ENCODE data around the gene PCLO.

Gene PCLO

DNA sequence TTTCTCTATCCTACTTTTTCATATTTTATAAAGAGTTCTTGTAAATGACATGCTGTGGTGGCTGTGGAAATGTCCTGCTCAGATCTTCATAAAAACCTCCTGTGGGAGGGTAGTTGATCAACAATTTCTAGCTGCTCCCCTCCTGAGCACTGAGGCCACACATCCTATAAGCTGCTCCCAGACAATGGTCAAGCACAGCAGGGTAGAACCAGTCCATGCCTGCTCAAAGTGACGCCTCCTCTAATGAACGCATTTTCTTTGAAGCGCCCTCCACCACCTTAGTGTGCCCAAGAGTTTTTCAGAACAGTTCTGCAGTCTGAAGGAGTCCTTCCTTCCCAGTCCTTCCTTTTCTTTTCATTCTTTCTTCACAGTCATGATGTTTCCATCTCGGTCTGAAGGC, 420.5 kb downstream of the PCLO start:
- no peak for ATAC-seq (ENCODE audit: low read depth)
- Histone ChIP-seq H3K4me1 (ENCODE audit: insufficient read depth, poor library complexity, severe bottlenecking) (no peaks in the 10 kb centered on the region), H3K4me3 (ENCODE audit: severe bottlenecking) (no peak overlapping the region), H3K9me3 (ENCODE audit: severe bottlenecking) (no peaks in the 10 kb centered on the region), H3K36me3 (ENCODE audit: low read depth) (no peaks in the 10 kb centered on the region), H3K27ac (ENCODE audit: poor library complexity, severe bottlenecking) (no peak overlapping the region), H3K27me3 (ENCODE audit: insufficient read depth, poor library complexity, severe bottlenecking) (peaks cover 3% of the 10 kb centered on the region)
- TF ChIP-seq, protein P1, sequence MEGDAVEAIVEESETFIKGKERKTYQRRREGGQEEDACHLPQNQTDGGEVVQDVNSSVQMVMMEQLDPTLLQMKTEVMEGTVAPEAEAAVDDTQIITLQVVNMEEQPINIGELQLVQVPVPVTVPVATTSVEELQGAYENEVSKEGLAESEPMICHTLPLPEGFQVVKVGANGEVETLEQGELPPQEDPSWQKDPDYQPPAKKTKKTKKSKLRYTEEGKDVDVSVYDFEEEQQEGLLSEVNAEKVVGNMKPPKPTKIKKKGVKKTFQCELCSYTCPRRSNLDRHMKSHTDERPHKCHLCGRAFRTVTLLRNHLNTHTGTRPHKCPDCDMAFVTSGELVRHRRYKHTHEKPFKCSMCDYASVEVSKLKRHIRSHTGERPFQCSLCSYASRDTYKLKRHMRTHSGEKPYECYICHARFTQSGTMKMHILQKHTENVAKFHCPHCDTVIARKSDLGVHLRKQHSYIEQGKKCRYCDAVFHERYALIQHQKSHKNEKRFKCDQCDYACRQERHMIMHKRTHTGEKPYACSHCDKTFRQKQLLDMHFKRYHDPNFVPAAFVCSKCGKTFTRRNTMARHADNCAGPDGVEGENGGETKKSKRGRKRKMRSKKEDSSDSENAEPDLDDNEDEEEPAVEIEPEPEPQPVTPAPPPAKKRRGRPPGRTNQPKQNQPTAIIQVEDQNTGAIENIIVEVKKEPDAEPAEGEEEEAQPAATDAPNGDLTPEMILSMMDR (IDR thresholded peaks at IDR 0.05; ENCODE audit: poor library complexity, severe bottlenecking): no peak
- DNase-seq (ENCODE audit: low spot score): no peak

DNA sequence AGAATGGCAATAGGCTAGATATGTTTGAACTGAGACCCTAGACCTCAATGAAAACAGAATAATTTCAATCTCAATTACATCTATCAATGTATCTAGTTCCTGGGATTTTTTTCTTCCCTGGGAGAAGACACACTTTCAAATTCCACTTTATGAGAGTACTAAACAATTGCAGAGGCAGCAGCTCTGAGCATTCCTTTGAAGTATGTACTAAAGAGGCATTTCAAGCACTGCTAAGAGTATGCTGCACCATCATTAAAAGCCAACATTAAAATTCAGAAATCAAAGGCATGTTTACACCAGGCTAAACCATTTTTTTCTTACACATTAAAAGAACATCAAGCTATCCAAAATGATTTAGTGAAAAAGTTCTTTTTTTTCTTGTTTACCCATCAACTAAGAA, 421.2 kb downstream of the PCLO start:
- no peaks in the 10 kb centered on the region for H3K9me3 ChIP-seq (ENCODE audit: severe bottlenecking)
- ATAC-seq (ENCODE audit: low read depth): no peak
- no peak overlapping the region for H3K4me3 ChIP-seq (ENCODE audit: severe bottlenecking)
- H3K4me1 ChIP-seq (ENCODE audit: insufficient read depth, poor library complexity, severe bottlenecking): no peaks in the 10 kb centered on the region
- H3K36me3 ChIP-seq (ENCODE audit: low read depth): no peaks in the 10 kb centered on the region
- TF ChIP-seq, protein P1 (IDR thresholded peaks at IDR 0.05; ENCODE audit: poor library complexity, severe bottlenecking): no peak
- peaks cover 3% of the 10 kb centered on the region for H3K27me3 ChIP-seq (ENCODE audit: insufficient read depth, poor library complexity, severe bottlenecking)
- no peak overlapping the region for H3K27ac ChIP-seq (ENCODE audit: poor library complexity, severe bottlenecking)
- no peak for DNase-seq (ENCODE audit: low spot score)

DNA sequence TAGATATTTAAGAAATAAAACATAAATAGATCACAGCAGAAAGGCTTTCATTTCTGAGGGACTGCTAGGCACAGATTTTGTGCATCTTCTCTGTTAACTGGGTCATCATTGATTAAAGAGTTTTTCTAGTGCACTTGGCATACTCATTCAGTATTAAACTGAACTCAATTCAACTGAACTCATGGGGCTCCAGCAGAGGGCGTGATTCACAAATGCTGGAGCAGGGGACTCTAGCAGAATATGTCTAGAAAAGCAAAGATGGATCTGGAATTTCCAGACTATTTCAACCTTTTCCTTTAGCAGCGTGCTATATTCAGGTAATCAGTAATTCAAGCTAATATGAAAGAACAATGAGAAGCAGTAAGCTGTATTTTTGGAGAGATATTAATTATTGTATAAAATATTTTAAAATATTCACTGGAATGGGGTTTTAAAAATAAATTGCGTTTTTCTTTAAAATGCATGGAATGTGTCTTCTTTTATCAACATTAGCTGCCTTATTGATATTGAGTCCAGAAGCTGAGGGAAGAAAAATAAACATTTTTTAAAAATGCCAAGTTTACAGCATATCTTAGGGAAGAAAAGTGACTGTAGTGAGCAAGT, 422.3 kb downstream of the PCLO start:
- Histone ChIP-seq H3K4me3 (ENCODE audit: severe bottlenecking) (no peak overlapping the region), H3K27ac (ENCODE audit: poor library complexity, severe bottlenecking) (no peak overlapping the region), H3K27me3 (ENCODE audit: insufficient read depth, poor library complexity, severe bottlenecking) (peaks cover 3% of the 10 kb centered on the region), H3K4me1 (ENCODE audit: insufficient read depth, poor library complexity, severe bottlenecking) (no peaks in the 10 kb centered on the region), H3K9me3 (ENCODE audit: severe bottlenecking) (no peaks in the 10 kb centered on the region), H3K36me3 (ENCODE audit: low read depth) (no peaks in the 10 kb centered on the region)
- peak; percentile 66; the same call in 1 of the 3 replicates for ATAC-seq (ENCODE audit: low read depth)
- DNase-seq (ENCODE audit: low spot score): no peak
- TF ChIP-seq, protein P1 (IDR thresholded peaks at IDR 0.05; ENCODE audit: poor library complexity, severe bottlenecking): peak; percentile 78

DNA sequence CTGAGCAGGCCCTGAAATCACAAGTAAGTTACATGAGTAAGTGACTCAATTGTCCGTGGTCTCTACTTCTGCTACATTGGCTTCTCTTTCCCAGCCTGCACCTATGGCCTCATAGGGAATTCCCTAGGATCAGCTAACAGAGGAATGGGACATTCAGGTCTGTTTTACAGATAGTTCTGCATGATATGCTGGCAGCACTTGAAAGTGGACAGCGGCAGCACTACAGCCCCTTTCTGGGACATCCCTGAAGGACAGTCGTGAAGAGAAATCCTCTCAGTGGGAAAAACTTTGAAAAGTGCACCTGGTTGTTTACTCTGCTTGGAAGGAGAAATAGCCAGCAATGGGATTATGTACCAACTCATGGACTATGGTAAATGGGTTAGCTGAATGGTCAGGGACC, 426.1 kb downstream of the PCLO start:
- DNase-seq (ENCODE audit: low spot score) (no peak), ATAC-seq (ENCODE audit: low read depth) (no peak)
- Histone ChIP-seq H3K4me1 (ENCODE audit: insufficient read depth, poor library complexity, severe bottlenecking) (no peaks in the 10 kb centered on the region), H3K36me3 (ENCODE audit: low read depth) (no peaks in the 10 kb centered on the region), H3K27me3 (ENCODE audit: insufficient read depth, poor library complexity, severe bottlenecking) (peaks cover 3% of the 10 kb centered on the region), H3K9me3 (ENCODE audit: severe bottlenecking) (no peaks in the 10 kb centered on the region), H3K4me3 (ENCODE audit: severe bottlenecking) (no peak overlapping the region), H3K27ac (ENCODE audit: poor library complexity, severe bottlenecking) (no peak overlapping the region)
- TF ChIP-seq, protein P1 (IDR thresholded peaks at IDR 0.05; ENCODE audit: poor library complexity, severe bottlenecking): no peak

DNA sequence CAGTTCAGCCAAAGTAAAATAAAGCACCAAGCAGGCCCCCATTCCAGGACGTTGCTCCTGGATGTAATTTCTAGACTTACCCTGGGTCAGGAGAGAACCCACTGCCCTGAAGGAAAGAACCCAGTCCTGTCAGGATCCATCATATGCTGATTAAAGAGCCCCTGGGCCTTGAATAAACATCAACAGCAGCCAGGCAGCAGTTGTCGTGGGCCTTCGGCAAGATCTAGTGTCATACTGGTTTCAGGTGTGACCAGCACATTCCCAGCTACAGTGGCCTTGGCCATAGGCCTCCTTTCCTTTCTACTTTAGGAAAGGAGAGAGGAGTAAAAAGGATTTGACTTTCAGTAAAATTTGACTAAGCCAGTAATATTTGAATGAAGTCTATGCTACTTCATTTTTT, 430.0 kb downstream of the PCLO start:
- Histone ChIP-seq H3K4me1 (ENCODE audit: insufficient read depth, poor library complexity, severe bottlenecking) (peaks cover 3% of the 10 kb centered on the region), H3K9me3 (ENCODE audit: severe bottlenecking) (no peaks in the 10 kb centered on the region), H3K4me3 (ENCODE audit: severe bottlenecking) (no peak overlapping the region), H3K36me3 (ENCODE audit: low read depth) (no peaks in the 10 kb centered on the region), H3K27me3 (ENCODE audit: insufficient read depth, poor library complexity, severe bottlenecking) (no peaks in the 10 kb centered on the region), H3K27ac (ENCODE audit: poor library complexity, severe bottlenecking) (no peak overlapping the region)
- DNase-seq (ENCODE audit: low spot score) (no peak), ATAC-seq (ENCODE audit: low read depth) (no peak)
- TF ChIP-seq, protein P1 (IDR thresholded peaks at IDR 0.05; ENCODE audit: poor library complexity, severe bottlenecking): no peak

Data from RWPE2 (cell line).